CMK (cell line): ENCODE data around the gene TIE1.
A peak's percentile ranks its signal among the peaks of the same experiment; 100 is the strongest.

Experiments
- DNase-seq: peaks from one replicate; pipeline ENCODE4 v3.0.0-alpha.2; 2010; ENCODE audit warnings: low read depth

TIE1 gene

DNA sequence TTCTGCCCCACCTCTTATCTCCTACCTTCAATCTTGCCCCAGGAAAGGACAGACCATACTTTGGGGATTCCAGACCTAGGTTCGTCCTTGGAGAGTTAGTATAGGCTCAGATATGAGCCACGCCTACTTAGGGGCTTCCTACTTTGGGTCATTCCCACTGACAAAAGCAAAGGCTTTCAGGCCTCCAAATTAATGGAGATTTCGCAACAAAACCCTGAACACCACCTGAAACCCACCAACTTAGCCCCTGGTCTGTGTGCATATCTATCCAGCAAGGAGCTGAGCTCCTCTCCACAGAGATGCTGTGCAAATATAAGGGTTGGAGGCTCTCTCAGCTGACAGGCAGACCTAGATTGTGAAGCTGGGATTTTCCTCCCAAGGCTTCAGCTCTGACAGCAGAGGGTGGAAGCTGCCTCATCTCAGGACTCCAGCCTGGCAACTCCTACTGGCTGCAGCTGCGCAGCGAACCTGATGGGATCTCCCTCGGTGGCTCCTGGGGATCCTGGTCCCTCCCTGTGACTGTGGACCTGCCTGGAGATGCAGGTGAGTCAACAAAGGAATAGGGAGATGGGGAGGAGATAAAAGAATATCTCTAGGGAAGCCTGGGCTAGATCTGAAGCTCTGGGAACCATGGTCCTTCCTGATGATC lies 38.9 kb downstream of the TIE1 start:
- DNase-seq: no peak

DNA sequence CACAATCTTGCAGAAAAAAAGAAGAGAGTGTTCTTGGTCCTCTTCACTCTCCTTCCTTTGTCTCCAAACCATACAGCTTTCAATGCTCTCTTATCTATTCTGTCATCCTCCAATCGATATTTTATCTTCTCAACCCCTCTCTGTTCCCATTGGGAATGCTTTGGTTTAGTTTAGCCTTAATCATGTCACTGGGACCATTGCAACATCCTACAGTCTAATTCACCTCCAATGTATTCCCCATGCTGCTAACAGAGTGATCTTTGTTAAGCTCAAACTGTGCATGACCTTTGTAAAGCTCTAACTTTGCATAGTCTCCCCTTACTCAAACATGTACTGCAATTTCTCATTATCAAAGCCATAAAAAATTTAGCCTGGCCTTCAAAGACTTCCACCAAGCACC lies 39.8 kb downstream of the TIE1 start:
- no peak for DNase-seq

DNA sequence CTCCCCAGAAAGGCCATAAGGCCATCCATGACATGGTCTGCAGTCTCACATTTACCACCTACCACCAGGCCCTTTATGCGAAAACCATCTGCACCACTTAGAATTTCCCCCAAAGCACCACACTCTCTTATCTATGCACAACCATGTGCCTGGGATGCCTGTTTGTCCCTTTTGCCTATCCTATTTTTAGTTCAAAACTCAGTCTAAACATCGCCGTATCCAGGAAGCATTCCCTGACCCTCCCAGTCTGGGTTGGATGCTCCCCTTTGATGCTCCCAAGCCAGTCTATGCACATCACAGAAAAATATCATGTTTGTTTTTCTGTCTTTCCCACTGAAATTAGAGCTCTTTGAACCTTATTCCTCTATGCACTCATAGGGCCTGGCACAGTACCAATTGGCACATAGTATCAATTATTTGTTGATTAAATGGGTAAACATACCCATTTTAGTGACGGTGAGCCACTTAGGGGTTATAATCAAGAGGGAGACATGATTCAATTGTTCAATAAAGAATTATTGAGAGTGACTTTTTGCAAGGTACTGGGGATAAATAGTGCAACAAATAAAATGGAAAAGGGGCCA lies 43.6 kb downstream of the TIE1 start:
- DNase-seq: no peak

DNA sequence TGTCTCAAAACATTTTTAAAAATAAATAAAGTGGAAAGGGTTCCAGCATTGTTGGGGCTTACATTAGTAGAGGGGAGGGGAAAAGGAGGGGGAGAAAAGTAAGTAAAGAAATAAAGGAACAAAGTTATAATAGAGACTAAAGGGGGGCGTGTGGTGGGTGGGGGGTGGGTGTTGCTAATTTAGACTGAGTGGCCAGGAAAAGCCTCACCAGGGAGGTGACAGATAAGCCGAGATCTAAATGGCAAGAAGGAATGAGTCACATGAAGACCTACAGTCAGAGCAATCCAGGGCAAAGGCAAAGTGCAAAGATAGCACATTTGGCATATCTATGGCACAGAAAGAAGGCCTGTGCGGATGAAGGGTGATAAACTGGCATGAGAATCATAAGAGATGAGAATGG lies 44.3 kb downstream of the TIE1 start:
- DNase-seq: no peak

DNA sequence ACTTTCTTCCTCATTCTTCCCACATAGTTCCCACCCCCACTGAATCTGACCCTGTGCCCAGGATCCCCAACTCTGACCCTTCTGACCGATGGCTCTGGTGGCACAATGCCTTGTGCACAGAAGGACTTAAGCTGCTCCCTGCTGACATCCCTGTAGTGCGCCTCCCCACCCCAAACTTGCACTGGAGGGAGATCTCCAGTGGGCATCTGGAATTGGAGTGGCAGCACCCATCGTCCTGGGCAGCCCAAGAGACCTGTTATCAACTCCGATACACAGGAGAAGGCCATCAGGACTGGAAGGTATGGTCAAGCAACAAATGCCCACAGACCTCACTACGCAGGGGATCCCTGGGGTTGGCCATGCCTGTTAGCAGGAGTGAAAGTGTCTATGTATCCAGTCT lies 45.9 kb downstream of the TIE1 start:
- DNase-seq: no peak

DNA sequence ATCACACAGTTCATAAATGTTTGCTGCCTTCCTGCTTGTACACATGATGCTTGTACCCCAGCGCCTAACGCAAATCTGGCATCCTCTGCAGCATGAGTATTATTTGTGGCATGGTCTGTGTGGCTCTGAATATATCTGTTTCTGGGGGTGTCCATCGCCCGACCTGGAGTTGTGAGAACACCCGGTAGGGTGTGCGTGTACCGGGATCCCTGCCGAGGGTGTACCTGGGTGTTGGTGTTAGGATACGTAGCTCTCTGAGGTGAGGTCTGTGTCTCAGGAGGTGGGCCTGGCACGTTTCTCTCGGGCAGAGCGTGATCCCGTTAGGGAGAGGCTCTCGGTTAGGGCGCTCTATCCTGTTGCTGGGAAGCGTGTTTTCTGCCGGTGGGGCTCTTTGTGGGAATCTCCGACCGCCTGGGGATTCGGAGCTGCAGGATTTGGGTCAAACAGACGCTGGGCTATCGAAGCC lies 47.6 kb downstream of the TIE1 start:
- DNase-seq: no peak

DNA sequence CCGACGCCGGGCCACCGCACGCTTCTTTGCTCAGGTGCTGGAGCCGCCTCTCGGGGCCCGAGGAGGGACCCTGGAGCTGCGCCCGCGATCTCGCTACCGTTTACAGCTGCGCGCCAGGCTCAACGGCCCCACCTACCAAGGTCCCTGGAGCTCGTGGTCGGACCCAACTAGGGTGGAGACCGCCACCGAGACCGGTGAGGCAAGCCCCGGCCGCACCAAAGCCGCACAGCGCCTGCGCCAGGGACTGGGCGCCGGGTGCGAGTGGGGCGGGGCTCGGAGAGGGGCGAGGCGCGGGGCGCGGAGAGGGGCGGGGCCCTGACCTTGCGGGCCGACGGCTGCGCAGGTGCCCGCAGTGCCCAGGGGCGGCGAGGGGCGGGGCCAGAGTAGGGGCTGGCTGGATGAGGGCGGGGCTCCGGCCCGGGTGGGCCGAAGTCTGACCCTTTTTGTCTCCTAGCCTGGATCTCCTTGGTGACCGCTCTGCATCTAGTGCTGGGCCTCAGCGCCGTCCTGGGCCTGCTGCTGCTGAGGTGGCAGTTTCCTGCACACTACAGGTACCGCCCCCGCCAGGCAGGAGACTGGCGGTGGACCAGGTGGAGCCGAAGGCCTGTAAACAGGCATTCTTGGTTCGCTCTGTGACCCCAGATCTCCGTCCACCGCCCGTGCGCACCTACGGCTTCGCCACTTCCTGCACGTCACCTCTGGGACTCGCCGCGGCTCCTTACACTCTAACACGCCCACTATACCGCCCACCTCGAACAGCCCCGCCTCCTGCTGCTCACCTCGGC lies 48.2 kb downstream of the TIE1 start:
- DNase-seq: no peak

DNA sequence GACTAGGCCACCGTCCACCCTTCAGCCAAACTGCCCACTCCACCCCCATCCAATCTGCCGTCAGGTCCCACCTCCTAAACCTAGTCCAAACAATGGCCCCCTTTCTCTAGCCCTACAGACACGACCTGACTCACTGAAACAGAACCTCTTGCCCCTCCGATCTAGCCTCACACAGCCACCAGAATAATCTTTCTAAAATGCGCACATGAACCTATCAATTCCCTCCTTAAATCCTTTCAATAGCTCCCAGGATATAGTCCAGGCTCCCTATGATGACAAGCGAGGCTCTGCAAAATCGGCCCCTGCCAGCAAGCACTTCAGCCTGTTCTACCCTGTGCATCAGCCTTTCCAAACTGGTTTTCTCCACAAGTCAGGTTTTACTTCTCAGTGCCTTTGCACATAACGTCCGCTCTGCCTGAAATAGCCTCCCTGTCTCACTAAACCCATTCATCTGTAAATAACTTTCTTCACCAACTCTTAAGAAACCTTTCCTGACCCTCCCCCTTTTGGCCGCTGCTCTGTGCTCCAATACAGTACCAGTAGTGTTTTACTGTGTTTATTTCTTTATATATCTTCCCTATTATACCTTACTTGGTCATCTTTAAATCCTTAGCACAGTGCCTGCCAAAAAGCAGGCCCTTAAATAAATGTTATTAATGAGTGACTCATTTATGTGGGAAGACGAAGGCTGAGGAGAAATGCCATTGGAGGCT lies 49.0 kb downstream of the TIE1 start:
- DNase-seq: no peak

DNA sequence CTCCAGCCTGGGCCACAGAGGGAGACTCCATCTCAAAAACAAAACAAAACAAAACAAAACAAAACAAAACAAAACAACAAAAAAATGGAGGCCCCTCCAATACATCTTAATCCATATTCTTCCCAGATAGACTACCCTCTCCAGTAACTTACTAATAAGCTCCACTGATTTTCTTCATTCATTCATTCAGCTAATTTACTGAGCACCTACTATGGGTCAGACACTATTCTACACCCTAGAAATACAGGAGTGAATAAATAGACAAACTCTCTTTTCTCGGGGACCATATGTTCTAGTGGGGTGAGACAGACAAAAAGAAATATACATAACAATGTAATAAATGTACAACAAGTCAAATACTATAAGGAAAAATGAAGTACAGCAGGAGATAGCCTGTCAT lies 50.2 kb downstream of the TIE1 start:
- no peak for DNase-seq

DNA sequence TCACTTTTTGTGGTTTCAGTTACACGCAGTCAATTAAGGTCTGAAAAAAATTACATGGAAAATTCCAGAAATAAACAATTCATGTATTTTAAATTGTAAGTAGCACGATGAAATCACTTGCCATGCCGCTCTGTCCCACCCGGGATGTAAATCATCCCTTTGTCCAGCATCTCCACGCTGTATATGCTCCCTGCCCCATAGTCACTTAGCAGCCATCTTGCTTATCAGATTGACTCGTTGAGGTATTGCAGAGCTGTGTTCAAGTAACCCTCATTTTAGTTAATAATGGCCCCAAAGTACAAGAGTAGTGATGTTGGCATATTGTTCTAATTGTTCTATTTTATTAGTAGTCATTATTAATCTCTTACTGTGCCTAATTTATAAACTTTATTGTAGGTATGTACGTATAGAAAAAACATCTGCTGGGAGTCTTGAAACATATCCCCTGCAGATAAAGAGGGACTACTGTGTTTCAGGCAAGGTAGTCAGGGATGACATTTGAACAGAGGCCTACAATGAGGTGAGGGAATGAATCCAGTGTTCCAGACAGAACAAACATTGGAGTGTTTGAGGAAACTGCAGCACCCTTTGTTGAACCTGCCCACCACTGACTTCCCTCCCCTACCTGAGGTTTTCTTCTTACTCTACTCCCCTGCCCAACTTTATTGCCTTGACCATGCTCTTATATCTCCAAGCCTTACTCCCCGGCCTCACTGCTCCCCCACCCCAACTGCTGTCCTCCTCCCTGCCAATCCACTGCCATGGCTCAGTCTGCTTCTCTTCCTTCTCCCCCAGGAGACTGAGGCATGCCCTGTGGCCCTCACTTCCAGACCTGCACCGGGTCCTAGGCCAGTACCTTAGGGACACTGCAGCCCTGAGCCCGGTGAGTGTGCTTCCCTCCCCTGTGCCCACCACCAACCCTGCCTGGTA lies 50.9 kb downstream of the TIE1 start:
- DNase-seq: no peak

DNA sequence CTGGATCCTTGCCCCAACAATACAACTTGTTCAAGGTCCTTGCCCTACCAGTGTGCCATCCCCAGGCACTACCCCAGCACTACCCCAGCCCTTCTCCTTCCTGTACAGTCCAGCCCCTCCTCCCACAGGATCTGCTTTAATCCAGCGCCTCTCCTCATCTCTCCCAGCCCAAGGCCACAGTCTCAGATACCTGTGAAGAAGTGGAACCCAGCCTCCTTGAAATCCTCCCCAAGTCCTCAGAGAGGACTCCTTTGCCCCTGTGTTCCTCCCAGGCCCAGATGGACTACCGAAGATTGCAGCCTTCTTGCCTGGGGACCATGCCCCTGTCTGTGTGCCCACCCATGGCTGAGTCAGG lies 51.5 kb downstream of the TIE1 start:
- no peak for DNase-seq

DNA sequence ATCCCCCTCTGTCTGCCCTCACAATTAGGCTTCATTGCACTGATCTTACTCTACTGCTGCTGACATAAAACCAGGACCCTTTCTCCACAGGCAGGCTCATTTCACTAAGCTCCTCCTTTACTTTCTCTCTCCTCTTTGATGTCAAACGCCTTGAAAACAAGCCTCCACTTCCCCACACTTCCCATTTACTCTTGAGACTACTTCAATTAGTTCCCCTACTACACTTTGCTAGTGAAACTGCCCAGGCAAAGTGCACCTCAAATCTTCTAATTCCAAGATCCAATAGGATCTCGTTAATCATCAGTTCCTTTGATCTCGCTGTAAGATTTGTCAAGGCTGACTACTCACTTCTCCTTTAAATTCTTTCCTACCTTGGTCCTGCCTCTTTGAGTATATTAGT lies 52.1 kb downstream of the TIE1 start:
- DNase-seq: no peak

DNA sequence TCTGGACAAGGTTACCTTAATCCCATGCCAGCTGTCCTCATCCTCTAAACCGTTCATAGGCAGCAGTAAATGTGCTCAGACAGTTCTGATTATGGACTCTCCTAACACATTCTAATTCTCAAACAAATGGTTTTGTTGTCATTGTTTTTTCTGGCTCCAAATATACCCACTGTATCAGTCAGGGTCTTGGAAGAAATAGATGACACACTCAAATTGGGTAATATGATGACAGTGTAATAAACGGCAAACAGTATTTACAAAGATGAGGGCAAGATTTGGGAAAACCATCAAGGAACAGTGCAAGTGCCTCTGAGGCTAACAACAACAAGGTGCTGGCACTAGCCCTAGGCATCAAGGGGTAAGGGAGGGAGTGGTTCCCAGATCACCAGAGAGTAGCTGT lies 53.7 kb downstream of the TIE1 start:
- DNase-seq: no peak

DNA sequence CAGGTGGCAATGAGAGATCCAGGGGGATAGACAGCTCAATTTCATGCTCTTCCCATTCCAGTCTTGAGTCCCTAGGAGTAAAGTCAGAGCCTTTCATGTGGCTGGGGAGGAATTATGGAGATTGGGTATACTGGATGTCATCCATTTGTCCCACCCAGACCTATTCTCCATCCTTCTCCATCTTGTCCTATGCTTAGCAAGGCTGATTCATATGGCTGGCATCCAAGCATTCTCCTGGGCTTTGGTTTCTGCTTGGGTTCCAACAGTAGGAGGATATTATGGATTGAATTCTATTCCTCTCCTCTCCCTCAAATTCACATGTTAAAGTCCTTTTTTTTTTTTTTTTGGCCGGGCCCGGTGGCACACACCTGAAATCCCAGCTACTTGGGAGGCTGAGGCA lies 54.2 kb downstream of the TIE1 start:
- DNase-seq: no peak

DNA sequence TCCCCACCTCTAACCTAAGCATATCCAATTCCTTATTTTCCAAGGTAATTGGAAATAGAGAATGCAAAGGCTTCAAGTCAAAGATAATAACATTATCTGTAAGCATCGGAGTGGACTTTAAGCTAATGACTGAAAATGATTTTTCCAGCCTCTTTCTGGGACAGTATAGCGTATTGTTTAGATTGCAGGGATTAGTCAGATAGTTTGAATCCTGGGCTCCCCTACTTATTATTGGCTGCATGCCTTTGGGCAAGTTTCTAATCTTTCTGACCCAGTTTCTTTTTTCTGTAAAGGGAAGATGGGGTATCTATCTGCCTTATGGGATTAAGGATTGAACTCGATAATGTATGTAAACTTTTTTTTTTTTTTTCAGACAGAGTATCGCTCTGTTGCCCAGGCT lies 56.5 kb downstream of the TIE1 start:
- no peak for DNase-seq

DNA sequence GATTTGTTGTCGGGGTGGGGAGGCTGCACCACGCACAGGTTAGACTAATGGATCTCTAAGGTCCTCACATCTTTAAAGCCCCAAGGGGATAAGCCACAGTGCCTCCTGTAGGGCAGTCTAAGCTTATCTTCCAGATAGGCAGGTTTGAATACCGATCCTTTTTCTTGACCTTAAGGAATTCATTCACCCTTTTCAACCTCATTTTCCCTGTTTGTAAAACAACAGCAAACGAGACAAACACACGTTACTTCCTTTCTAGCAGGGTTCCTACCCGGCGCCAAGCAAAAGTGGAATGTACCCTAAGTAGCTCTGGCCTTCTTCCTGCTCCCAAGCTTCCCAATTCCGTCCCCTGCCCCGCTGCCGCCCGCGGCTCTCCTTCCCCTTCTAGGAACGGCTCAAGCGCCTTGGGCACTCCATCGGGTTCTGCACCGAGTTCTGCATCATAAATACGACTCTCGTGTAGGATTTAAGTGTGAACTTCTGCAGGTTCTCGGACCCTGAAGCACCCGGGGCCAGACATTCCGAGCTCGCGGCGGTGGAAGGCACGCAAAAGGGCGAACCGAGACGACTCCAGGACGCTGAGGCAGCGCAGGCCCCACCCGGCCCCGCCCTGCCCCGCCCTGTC lies 57.5 kb downstream of the TIE1 start:
- no peak for DNase-seq

DNA sequence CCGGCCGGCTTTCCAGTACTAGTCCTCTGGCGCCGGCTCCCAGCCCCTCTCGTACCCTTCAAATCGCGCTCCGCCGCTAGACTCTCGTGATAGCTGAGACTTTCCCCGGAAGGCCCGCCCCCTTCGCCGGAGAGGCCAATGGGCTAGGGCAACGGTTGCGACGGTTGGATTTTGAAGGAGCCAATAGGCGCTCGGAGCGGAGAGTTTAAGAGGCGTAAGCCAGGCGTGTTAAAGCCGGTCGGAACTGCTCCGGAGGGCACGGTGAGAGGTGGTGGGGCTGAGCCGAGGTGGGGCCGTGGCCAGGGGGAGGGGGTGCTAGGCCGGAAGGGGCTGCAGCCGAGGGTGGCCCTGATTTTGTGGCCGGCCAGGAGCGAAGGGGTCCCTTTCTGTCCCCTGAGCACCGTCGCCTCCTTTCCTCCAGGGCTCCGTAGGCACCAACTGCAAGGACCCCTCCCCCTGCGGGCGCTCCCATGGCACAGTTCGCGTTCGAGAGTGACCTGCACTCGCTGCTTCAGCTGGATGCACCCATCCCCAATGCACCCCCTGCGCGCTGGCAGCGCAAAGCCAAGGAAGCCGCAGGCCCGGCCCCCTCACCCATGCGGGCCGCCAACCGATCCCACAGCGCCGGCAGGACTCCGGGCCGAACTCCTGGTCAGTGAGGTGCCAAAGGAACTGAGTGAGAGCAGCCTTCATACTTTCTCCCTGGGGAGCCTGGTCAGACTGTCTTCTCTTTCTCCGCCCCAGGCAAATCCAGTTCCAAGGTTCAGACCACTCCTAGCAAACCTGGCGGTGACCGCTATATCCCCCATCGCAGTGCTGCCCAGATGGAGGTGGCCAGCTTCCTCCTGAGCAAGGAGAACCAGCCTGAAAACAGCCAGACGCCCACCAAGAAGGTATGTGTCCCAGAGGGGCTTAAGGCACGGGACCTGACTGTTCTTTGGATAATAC lies 58.2 kb downstream of the TIE1 start, which contains the start of gene CDC20:
Gene CDC20, plus strand, starts transcription at position 236 of the 948 bp plus-strand sequence. Its CDS starts 235 bp downstream, at position 471.
- peak; percentile 94 for DNase-seq

DNA sequence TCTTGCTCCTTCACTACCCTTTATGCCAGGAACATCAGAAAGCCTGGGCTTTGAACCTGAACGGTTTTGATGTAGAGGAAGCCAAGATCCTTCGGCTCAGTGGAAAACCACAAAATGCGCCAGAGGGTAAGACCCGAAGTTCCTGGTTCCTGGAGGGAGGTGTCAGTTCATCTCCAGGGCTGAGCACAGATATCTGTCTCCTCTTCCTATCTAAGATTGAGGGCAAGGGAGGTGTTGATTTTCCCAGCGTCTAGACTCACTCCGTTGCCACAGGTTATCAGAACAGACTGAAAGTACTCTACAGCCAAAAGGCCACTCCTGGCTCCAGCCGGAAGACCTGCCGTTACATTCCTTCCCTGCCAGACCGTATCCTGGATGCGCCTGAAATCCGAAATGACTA lies 58.9 kb downstream of the TIE1 start:
- DNase-seq: no peak

DNA sequence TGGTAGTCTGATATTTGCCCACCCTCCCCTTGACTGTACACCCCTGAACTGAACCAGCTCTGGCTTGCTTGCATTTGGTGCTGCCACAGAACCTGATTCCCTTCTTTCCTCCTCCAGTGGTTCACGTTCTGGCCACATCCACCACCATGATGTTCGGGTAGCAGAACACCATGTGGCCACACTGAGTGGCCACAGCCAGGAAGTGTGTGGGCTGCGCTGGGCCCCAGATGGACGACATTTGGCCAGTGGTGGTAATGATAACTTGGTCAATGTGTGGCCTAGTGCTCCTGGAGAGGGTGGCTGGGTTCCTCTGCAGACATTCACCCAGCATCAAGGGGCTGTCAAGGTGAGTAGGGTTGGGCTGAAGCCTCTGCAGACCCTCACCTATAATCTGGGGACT lies 59.8 kb downstream of the TIE1 start:
- DNase-seq: no peak
